ENCODE data around the gene ZNF91. TPM values are rescaled to one million over a fixed set of nuclear protein-coding genes. Genes with fewer than 3 reads are reported as not detected.
"Not testable (repeated sequence)": the region's sequence is repeated elsewhere in the genome, so short reads cannot be mapped to it uniquely, and the experiment has no call there.

Gene ZNF91
- total and polyA plus RNA-seq, 10 of the 15 experiments (the other 5 are each of a cell fraction or from before 2014, with no cell fraction given) = 4.6 to 31.1 (median 11.3) TPM

DNA sequence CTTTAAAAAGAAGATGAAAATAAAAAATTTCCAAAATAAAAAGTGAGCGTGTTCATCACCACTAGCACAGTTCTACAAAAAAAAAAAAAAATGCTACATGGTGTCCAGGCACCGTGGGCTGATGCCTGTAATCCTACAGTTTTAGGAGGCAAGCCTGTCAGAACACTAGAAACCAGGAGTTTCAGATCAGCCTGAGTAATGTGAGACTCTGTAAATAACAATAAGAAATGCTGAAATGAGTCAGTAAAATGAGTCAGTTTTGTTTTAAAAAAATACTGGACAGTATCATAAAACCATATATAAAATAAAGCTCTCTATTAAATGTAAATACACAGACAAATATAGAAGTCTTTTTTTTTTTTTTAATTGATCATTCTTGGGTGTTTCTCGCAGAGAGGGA, 30.0 kb downstream of the ZNF91 start (continued):
- TF ChIP-seq CREB1 (IDR thresholded peaks at IDR 0.05; ENCODE audit: low read depth) (no peak), BHLHE40 (IDR thresholded peaks at IDR 0.05; ENCODE audit: borderline replicate concordance in 1 of 2, low read depth in 2 of 2, low read length in 1 of 2) (no peak), BACH1 (IDR thresholded peaks at IDR 0.05; ENCODE audit: borderline replicate concordance) (no peak)

DNA sequence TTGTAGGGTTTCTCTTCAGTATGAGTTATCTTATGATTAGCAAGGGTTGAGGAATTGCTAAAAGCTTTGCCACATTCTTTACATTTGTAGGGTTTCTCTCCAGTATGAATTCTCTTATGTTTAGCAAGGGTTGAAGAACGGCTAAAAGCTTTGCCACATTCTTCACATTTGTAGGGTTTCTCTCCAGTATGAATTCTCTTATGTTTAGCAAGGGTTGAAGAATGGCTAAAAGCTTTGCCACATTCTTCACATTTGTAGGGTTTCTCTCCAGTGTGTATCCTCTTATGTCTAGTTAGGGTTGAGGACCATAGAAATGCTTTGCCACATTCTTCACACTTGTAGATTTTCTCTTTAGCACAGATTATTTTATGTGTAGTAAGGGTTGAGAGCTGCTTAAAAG, 33.4 kb downstream of the ZNF91 start:
- peaks cover 27% of the 10 kb centered on the region; the same call in 2 of the 3 replicates for H3K9me3 ChIP-seq (replicated peaks; ENCODE audit: control insufficient read depth, insufficient read depth, low read length)
- H2AFZ ChIP-seq (ENCODE audit: control insufficient read depth, low read depth, low read length); DNase-seq (ENCODE audit: low read depth, low spot score); H3K27me3 ChIP-seq (replicated peaks in 1 of 2; ENCODE audit: control insufficient read depth in 2 of 2, insufficient read depth in 2 of 2, low read length in 1 of 2); in situ Hi-C loops (cut with MboI); H3K9ac ChIP-seq (ENCODE audit: control insufficient read depth, insufficient read depth, low read length); H3K79me2 ChIP-seq (ENCODE audit: control insufficient read depth, insufficient read depth, low read length); POLR2A ChIA-PET; intact Hi-C loops (cut with micrococcal nuclease; ENCODE audit: unreplicated experiment); ATAC-seq; FAIRE-seq; RAD21 ChIA-PET (ENCODE audit: unreplicated experiment); H3K27ac ChIP-seq (ENCODE audit: control insufficient read depth, insufficient read depth); H3K4me3 ChIP-seq; SMC1A ChIA-PET (ENCODE audit: uncharacterized antibody, unreplicated experiment); H3K36me3 ChIP-seq (ENCODE audit: control insufficient read depth in 2 of 2, insufficient read depth in 2 of 2, low read length in 1 of 2); H3K4me2 ChIP-seq (ENCODE audit: control insufficient read depth, insufficient read depth); CTCF ChIA-PET; H4K20me1 ChIP-seq (ENCODE audit: control insufficient read depth, insufficient read depth); BruUV-seq (replicated peaks); H3K4me1 ChIP-seq (ENCODE audit: control insufficient read depth, insufficient read depth, low read length): not testable (repeated sequence)
- 100% methylated on average over 1 of the region's 1 CpG for WGBS (ENCODE audit: insufficient coverage, insufficient replicate concordance, low lambda C conversion rate, missing lambda C conversion rate)

DNA sequence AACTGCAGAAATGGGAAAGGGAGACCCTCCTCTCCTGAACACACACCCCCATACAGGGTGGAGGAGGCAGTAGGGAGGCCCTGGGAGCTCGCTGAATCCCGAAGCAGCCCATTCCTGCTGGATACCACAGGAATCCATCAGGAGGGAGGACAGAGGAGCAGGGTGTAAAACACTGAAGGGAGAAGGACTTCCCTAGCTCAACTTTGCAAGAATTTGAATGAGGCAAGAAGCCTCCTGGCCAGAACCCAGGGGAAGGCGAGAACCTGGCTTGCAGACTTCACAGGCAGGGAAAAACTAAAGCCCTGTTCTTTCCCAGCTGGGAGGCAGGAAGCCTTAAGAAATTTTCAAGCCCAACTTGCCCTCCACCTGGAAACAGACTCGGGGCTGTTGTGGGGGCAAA, 43.5 kb downstream of the ZNF91 start:
- WGBS (ENCODE audit: insufficient coverage, insufficient replicate concordance, low lambda C conversion rate, missing lambda C conversion rate) = 94% methylated on average over 4 of the region's 4 CpGs
- no peak overlapping the region for H3K4me2 ChIP-seq (ENCODE audit: control insufficient read depth, insufficient read depth)
- H2AFZ ChIP-seq (ENCODE audit: control insufficient read depth, low read depth, low read length) = no peak overlapping the region
- DNase-seq (ENCODE audit: low read depth, low spot score) = no peak
- H3K36me3 ChIP-seq (ENCODE audit: control insufficient read depth in 2 of 2, insufficient read depth in 2 of 2, low read length in 1 of 2) = no peaks in the 10 kb centered on the region
- CTCF ChIA-PET = no interaction called here
- no peak overlapping the region for H3K27ac ChIP-seq (ENCODE audit: control insufficient read depth, insufficient read depth)
- H3K27me3 ChIP-seq (replicated peaks in 1 of 2; ENCODE audit: control insufficient read depth in 2 of 2, insufficient read depth in 2 of 2, low read length in 1 of 2) = no peaks in the 10 kb centered on the region
- H3K9me3 ChIP-seq (replicated peaks; ENCODE audit: control insufficient read depth, insufficient read depth, low read length) = peaks cover 15% of the 10 kb centered on the region; the same call in 2 of the 3 replicates
- intact Hi-C loops (cut with micrococcal nuclease; ENCODE audit: unreplicated experiment) = no loop called here
- POLR2A ChIA-PET = no interaction called here
- ATAC-seq = no peak
- no peaks in the 10 kb centered on the region for H4K20me1 ChIP-seq (ENCODE audit: control insufficient read depth, insufficient read depth)
- in situ Hi-C loops (cut with MboI) = no loop called here
- H3K4me3 ChIP-seq = no peak overlapping the region
- H3K79me2 ChIP-seq (ENCODE audit: control insufficient read depth, insufficient read depth, low read length) = no peaks in the 10 kb centered on the region
- SMC1A ChIA-PET (ENCODE audit: uncharacterized antibody, unreplicated experiment) = no interaction called here
- BruUV-seq (replicated peaks) = no TSS peak
- RAD21 ChIA-PET (ENCODE audit: unreplicated experiment) = no interaction called here
- no peaks in the 10 kb centered on the region for H3K4me1 ChIP-seq (ENCODE audit: control insufficient read depth, insufficient read depth, low read length)
- FAIRE-seq = no peak
- H3K9ac ChIP-seq (ENCODE audit: control insufficient read depth, insufficient read depth, low read length) = no peak overlapping the region
- TF ChIP-seq CBFB (IDR thresholded peaks at IDR 0.05; ENCODE audit: low read depth) (no peak), MXI1 (IDR thresholded peaks at IDR 0.05; ENCODE audit: low read depth, low read length) (no peak), ATF7 (IDR thresholded peaks at IDR 0.05; ENCODE audit: low read depth) (no peak), TCF7 (IDR thresholded peaks at IDR 0.05; ENCODE audit: borderline replicate concordance) (no peak), TAF1 (IDR thresholded peaks at IDR 0.05; ENCODE audit: borderline replicate concordance, low read depth, low read length) (no peak), SP1 (IDR thresholded peaks at IDR 0.05; ENCODE audit: low read depth, low read length) (no peak), MEF2B (IDR thresholded peaks at IDR 0.05; ENCODE audit: partially characterized antibody, poor library complexity, severe bottlenecking) (no peak)
- TF ChIP-seq, protein P1, sequence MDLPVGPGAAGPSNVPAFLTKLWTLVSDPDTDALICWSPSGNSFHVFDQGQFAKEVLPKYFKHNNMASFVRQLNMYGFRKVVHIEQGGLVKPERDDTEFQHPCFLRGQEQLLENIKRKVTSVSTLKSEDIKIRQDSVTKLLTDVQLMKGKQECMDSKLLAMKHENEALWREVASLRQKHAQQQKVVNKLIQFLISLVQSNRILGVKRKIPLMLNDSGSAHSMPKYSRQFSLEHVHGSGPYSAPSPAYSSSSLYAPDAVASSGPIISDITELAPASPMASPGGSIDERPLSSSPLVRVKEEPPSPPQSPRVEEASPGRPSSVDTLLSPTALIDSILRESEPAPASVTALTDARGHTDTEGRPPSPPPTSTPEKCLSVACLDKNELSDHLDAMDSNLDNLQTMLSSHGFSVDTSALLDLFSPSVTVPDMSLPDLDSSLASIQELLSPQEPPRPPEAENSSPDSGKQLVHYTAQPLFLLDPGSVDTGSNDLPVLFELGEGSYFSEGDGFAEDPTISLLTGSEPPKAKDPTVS (IDR thresholded peaks at IDR 0.05; ENCODE audit: low read depth, low read length) = no peak
- TF ChIP-seq, protein P2, sequence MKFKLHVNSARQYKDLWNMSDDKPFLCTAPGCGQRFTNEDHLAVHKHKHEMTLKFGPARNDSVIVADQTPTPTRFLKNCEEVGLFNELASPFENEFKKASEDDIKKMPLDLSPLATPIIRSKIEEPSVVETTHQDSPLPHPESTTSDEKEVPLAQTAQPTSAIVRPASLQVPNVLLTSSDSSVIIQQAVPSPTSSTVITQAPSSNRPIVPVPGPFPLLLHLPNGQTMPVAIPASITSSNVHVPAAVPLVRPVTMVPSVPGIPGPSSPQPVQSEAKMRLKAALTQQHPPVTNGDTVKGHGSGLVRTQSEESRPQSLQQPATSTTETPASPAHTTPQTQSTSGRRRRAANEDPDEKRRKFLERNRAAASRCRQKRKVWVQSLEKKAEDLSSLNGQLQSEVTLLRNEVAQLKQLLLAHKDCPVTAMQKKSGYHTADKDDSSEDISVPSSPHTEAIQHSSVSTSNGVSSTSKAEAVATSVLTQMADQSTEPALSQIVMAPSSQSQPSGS (IDR thresholded peaks at IDR 0.05; ENCODE audit: low read length) = no peak
